ENCODE measurements around the gene TOX2. TPM values are rescaled to one million over a fixed set of nuclear protein-coding genes. Genes with fewer than 3 reads are reported as not detected.

TOX2 gene
- total and polyA plus RNA-seq, 2 of the 8 experiments (the other 6 are each of a cell fraction or from before 2014, with no cell fraction given): 1.8 to 3.4 TPM

DNA sequence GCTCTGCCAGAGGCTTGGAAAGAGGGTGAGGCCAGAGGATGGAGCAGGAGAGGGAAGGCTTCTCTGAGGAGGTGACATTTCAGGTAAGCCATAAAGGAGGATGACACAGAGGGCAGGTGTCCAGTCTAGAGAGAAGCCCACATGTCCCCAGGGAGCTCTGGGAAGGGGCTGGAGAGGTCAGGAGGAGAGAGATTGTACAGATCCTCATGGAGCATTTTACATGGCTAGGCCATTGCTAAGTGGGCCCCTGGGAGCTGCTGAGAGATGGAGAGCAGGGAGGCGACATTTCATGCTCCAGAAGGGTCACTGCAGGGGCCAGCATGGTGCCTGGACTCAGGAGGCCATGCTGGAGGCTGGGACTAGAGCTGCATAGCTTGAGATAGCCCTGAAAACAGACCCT lies 124.5 kb downstream of the TOX2 start (continued):
- TF ChIP-seq, protein P1, sequence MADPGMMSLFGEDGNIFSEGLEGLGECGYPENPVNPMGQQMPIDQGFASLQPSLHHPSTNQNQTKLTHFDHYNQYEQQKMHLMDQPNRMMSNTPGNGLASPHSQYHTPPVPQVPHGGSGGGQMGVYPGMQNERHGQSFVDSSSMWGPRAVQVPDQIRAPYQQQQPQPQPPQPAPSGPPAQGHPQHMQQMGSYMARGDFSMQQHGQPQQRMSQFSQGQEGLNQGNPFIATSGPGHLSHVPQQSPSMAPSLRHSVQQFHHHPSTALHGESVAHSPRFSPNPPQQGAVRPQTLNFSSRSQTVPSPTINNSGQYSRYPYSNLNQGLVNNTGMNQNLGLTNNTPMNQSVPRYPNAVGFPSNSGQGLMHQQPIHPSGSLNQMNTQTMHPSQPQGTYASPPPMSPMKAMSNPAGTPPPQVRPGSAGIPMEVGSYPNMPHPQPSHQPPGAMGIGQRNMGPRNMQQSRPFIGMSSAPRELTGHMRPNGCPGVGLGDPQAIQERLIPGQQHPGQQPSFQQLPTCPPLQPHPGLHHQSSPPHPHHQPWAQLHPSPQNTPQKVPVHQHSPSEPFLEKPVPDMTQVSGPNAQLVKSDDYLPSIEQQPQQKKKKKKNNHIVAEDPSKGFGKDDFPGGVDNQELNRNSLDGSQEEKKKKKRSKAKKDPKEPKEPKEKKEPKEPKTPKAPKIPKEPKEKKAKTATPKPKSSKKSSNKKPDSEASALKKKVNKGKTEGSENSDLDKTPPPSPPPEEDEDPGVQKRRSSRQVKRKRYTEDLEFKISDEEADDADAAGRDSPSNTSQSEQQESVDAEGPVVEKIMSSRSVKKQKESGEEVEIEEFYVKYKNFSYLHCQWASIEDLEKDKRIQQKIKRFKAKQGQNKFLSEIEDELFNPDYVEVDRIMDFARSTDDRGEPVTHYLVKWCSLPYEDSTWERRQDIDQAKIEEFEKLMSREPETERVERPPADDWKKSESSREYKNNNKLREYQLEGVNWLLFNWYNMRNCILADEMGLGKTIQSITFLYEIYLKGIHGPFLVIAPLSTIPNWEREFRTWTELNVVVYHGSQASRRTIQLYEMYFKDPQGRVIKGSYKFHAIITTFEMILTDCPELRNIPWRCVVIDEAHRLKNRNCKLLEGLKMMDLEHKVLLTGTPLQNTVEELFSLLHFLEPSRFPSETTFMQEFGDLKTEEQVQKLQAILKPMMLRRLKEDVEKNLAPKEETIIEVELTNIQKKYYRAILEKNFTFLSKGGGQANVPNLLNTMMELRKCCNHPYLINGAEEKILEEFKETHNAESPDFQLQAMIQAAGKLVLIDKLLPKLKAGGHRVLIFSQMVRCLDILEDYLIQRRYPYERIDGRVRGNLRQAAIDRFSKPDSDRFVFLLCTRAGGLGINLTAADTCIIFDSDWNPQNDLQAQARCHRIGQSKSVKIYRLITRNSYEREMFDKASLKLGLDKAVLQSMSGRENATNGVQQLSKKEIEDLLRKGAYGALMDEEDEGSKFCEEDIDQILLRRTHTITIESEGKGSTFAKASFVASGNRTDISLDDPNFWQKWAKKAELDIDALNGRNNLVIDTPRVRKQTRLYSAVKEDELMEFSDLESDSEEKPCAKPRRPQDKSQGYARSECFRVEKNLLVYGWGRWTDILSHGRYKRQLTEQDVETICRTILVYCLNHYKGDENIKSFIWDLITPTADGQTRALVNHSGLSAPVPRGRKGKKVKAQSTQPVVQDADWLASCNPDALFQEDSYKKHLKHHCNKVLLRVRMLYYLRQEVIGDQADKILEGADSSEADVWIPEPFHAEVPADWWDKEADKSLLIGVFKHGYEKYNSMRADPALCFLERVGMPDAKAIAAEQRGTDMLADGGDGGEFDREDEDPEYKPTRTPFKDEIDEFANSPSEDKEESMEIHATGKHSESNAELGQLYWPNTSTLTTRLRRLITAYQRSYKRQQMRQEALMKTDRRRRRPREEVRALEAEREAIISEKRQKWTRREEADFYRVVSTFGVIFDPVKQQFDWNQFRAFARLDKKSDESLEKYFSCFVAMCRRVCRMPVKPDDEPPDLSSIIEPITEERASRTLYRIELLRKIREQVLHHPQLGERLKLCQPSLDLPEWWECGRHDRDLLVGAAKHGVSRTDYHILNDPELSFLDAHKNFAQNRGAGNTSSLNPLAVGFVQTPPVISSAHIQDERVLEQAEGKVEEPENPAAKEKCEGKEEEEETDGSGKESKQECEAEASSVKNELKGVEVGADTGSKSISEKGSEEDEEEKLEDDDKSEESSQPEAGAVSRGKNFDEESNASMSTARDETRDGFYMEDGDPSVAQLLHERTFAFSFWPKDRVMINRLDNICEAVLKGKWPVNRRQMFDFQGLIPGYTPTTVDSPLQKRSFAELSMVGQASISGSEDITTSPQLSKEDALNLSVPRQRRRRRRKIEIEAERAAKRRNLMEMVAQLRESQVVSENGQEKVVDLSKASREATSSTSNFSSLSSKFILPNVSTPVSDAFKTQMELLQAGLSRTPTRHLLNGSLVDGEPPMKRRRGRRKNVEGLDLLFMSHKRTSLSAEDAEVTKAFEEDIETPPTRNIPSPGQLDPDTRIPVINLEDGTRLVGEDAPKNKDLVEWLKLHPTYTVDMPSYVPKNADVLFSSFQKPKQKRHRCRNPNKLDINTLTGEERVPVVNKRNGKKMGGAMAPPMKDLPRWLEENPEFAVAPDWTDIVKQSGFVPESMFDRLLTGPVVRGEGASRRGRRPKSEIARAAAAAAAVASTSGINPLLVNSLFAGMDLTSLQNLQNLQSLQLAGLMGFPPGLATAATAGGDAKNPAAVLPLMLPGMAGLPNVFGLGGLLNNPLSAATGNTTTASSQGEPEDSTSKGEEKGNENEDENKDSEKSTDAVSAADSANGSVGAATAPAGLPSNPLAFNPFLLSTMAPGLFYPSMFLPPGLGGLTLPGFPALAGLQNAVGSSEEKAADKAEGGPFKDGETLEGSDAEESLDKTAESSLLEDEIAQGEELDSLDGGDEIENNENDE (IDR thresholded peaks at IDR 0.05; ENCODE audit: insufficient replicate concordance, low read length): no peak
- TF ChIP-seq EZH2 (IDR thresholded peaks at IDR 0.05; ENCODE audit: low read depth, low read length, severe bottlenecking) (no peak), NANOG (IDR thresholded peaks at IDR 0.05; ENCODE audit: insufficient read depth, low read depth, low read length, poor library complexity, severe bottlenecking) (no peak), SP2 (IDR thresholded peaks at IDR 0.05; ENCODE audit: low read length) (no peak), POLR2A (IDR thresholded peaks at IDR 0.05; ENCODE audit: control extremely low read depth in 1 of 2, low read depth in 2 of 2, low read length in 2 of 2) (no peak), NRF1 (IDR thresholded peaks at IDR 0.05; ENCODE audit: low read depth, low read length) (no peak), BRCA1 (IDR thresholded peaks at IDR 0.05; ENCODE audit: low read depth, low read length) (no peak)
- TF ChIP-seq, protein P2, sequence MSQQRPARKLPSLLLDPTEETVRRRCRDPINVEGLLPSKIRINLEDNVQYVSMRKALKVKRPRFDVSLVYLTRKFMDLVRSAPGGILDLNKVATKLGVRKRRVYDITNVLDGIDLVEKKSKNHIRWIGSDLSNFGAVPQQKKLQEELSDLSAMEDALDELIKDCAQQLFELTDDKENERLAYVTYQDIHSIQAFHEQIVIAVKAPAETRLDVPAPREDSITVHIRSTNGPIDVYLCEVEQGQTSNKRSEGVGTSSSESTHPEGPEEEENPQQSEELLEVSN (IDR thresholded peaks at IDR 0.05): no peak
- TF ChIP-seq, protein P3, sequence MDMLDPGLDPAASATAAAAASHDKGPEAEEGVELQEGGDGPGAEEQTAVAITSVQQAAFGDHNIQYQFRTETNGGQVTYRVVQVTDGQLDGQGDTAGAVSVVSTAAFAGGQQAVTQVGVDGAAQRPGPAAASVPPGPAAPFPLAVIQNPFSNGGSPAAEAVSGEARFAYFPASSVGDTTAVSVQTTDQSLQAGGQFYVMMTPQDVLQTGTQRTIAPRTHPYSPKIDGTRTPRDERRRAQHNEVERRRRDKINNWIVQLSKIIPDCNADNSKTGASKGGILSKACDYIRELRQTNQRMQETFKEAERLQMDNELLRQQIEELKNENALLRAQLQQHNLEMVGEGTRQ (IDR thresholded peaks at IDR 0.05; ENCODE audit: low read length): no peak
- TF ChIP-seq, protein P4, sequence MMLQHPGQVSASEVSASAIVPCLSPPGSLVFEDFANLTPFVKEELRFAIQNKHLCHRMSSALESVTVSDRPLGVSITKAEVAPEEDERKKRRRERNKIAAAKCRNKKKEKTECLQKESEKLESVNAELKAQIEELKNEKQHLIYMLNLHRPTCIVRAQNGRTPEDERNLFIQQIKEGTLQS (IDR thresholded peaks at IDR 0.05; ENCODE audit: insufficient read depth, low read depth, low read length): no peak

All from H1 (cell line).